HG02763 (cell line): ENCODE measurements around the gene RASGEF1C.

ENCODE experiments used
- ATAC-seq: cut with Tn5 transposase; IDR thresholded peaks from one replicate; pipeline ENCODE4 v1.9.1; 2021; ENCODE audit warnings: mild to moderate bottlenecking, moderate library complexity; ENCODE audit not compliant: unreplicated experiment

Gene RASGEF1C

DNA sequence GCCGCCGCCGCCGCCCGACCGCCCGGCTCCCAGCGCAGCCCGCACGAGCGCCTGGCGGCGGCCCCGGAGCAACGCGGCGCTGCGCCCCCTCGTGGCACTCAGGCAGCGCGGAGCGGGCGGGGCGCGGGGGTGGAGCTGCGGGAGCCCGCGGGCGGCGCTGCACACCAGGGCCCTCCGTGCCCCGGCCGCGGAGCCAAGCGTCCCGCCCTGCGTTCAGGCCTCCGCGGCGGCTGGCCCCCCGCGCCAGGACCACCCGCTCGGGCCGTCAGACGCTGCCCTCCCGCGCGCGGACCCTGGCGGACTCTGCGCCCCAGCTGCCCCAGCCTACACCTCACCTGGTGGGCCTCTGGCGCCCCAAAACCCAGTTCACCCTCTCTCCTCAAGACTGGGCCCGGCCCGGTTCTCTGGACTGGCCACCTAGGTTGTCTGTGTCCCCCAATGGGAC is at the start of gene RASGEF1C:
TSS of gene RASGEF1C (minus strand) at position 75 of the 445 bp plus-strand sequence. CDS start 71,159 bp downstream, outside the sequence.
- ATAC-seq: peak; percentile 51

DNA sequence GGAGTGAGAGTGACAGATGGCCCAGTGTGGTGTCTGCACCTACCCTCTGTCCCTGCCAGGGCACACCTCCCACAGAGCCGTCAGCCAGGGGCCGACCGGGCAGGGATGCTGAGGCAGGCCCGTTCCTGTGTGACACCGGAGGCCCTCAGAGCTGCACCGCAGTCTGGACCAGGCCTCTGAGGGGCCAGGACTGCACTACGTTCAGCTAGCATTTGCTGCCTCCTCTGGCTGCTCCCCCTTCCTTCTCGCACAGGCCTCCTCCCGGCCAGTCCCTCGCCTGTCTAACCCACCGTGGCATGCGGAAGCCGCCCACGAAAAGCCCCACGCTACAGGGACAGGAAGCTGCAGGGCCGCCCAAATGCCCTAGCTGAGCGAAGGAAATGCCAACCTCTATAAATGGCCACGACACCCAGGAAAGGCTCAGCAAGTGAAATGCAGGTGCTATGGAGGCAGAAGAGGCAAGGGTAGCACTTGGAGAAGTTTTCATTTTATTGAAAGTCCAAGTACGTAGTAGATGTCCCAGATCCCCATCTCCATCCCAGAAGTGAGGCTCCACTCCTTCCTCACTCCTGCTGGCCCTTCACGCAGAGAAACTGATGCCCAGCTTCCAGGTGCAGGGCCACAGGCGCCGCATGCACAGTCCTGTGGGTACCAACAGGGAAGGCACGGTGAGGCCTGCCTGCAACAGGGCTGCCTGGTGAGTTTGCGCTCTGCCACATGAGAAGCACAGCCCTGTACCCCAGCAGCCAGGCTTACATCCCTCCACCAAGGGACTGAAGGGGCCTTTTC is 44.2 kb upstream of the RASGEF1C start:
- ATAC-seq: no peak

DNA sequence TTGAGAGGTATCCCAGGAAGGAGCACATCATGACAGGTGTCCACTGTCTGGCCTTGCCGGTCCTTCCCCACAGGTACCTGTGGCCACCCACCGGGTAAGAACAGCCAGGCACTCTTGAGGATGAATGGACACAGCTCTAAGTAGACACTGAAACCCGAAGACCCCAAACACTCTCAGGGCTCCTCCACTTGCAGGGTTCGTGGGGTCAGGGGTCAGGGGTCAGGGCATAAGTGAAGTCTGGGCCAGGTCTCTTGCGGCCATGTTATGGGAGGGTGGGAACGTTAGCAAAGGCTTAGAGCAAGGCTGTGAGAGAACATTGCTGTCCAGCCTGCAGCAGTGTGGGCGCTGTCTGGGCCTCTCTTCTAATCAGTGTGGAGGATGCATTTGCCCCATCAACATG is 42.9 kb upstream of the RASGEF1C start:
- ATAC-seq: no peak

DNA sequence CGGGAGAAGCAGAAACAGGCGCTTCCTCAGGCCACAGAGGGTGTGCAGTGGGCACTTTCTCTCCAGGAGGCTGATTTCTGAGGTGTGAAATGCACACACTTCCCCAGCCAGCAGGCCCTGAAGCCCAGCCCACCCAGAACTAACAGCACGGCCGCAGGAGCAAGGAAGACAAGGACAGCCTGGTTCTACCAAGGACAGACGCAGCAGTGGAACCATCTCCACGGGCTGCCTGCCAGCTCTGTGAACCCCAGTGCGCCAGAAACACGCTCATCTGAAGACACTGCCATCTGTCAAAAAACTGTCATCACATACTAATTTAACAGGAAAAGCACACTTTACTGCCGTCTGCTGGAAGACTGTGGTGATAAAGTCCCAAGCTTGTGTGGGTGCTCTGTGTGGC is 42.1 kb upstream of the RASGEF1C start:
- no peak for ATAC-seq

DNA sequence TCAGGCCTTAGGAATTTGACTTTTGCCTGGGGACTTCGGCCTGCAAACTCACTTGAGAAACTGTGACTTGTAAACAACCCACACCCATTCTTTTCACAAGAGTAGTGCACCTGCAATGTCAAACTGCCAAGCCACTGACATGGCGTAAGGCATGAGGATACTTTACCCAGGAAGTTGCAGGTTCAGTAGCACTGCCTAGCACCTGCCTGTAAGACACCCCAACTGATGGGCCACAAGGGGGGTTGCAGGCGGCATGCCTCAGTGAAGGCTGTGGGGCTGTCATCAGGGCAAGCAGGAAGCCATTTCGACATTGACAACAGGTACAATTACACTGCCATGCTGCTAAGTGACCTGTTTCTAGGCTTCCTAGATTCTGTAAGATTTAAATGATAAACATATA is 41.3 kb upstream of the RASGEF1C start:
- ATAC-seq: no peak

DNA sequence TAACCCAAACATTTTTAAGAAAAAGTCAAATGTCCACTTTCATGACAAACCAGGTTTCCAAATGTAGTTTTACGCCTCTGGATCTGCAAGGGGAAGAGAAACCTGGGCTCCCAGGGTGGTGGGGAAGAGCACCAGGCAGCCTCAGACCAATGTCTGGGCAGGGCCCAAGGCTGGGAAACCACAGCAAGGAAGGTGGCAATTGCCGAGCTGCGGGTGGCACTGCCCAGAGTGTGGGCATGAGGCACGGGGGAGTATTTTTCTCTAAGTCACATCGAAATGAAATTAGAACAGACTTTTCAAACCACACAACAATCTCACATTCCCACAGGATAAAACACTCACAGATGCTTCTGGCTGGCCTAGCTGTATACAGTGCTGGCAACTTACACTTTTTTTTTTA is 32.6 kb upstream of the RASGEF1C start:
- no peak for ATAC-seq

DNA sequence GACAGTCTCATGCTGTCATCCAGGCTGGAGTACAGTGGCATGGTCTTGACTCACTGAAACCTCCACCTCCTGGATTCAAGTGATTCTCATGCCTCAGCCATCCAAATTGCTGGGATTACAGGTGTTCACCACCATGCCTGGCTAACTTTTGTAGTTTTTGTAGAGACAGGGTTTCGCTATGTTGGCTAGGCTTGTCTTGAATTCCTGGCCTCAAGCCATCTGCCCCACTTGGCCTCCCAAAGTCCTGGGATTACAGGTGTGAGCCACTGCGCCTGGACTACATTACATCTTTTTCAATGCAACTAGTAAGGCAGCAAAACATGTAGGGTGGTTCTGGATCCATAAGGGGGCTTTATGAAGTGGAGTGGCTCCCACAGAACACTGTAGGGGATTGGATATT is 29.6 kb upstream of the RASGEF1C start:
- no peak for ATAC-seq

DNA sequence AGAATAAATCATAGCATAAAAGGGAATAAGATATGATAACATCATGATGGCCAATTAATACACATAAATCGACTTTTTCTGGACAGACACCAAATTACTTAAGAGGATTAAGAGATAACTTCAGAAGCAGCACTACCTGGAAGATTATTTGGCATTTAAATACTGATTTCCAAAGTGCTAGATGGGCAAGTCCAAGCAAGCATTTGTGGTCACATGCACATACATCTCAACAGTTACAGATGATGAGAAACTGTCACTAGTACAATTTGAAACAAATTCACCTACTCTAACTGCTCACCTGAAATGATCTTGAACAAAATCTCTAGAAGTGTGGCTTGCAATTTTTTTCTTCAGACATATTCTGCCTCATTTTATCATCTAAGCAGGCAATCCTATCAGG is 26.8 kb upstream of the RASGEF1C start:
- ATAC-seq: no peak

DNA sequence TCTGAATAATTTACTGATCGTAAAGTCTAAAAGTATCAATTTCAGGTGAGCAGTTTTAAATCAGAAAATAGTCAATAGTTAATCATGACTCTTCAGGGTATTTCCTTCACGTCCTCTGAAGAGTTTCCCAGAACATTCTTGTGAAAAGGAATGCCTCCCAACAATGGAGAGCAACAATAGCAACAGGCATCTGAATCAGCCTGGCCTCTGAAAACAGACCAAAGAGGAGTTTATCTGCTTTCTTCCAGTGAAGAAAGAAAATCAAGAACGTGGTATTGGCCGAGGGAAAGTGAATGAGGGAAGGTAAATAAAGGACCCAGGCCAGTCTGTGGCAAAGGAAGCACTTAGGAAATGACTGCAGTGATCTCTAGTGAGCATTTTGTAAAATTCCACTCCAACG is 26.1 kb upstream of the RASGEF1C start:
- ATAC-seq: no peak

DNA sequence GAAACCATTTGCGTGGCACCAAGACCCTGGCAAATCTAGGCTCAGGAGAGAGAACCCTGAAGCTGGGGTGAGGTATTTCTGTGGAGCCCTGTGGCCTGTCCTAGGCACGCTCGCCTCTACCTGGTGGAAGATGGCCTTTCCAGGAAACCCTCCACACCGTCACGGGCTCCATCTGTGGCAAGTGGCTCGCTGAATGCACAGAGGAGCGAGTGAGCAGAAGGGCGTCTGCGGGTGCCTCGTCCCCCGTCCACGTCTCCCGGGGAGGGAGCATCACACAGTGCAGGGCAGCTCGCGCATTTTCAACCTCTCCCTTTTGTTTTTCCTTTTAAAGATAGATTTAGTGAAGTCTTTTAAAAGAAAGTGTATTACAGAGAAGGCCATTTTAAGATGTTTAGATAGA is 25.3 kb upstream of the RASGEF1C start:
- no peak for ATAC-seq

DNA sequence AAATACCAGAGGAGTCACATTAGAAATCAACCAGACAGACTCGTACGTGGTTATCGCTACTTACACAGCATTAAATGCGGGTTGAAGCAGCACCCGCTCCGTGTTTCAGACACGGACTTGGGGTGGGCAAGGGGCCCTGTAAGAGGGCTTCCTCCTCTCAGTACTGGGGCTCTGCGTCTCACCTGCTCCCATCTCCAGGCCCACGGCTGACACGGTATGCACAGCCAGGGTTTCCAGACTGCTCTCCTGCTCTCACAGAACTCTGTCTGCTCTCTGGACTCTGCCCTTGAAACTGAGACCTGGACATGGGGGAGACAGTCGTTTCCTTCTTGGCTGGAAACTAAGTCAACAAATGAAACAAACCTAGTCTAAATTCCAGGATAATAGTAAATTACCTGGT is 24.7 kb upstream of the RASGEF1C start:
- ATAC-seq: no peak

DNA sequence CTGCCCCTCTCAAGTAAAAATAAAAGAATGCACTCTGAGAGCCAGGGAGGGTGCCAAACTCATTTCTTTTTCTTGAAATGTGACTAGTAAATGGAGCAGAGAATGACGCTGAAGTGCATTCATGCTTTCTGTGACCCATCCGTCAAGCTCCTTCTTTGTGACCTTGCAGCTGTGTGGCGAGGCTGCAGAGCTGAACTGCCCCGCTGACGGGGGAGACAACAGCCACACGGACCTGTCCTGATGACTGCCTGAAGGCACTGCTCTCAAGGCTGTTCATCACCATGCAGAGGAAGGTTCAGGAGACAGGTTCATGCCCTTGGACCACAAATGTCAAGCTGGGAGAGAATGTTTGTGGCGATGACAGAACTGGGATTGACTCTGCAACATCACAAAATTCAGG is 21.0 kb upstream of the RASGEF1C start:
- ATAC-seq: no peak

DNA sequence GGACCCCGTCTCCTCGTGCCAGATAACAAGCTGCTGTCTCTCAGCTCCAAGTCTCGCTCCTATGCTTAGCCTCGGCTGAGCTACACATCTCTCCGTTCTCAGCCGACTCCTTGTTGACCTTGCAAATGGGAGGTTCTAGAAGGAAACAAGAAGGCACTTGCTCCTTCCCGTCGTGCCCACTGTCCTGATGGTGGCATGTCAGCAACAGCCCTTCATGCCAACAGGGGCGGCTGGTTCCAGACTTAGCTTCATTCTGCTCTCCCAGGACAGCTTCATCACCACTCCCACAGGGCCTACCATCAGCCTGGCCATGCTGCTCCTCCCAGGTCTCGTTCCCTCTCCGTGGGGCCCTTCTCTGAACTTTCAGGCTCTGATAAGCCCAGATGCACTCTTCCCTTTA is 13.0 kb upstream of the RASGEF1C start:
- no peak for ATAC-seq

DNA sequence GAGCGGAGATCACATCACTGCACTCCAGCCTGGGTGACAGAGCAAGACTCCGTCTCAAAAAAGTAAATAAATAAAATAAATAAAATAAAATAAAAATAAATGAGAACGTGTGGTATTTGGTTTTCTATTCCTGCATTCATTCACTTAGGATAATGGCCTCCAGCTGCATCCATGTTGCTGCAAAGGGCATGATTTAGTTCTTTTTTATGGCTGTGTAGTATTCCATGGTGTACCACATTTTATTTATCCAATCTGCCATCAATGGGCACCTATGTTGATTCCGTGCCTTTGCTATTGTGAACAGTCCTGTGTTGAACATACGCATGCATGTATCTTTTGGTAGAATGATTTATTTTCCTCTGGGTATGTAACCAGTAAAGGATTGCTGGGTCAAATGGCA is 8.8 kb upstream of the RASGEF1C start:
- ATAC-seq: no peak

DNA sequence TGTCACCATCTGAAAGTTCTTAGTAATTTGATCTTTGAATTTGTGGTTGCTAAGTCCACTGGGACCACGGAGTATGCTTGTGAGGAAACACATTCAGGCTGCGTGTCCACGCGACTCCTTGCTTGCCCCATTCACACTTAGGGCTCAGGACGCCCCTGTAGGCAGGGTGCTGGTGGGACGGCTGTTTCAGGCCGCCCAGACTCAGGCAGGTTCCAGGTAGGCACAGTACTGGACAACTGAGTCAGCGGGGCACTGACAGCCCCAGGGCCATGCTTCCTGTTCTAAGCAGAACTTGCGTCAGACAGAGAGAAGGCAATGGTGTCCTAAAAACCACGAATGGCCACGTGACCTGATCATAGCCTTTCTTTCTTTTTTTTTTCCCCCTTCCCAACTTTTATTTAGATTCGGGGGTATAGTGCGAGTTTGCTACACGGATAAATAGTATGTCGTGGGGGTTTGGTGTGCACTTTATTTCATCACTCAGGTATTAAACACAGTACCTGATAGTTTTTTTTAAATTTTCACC is 7.7 kb upstream of the RASGEF1C start:
- ATAC-seq: no peak

DNA sequence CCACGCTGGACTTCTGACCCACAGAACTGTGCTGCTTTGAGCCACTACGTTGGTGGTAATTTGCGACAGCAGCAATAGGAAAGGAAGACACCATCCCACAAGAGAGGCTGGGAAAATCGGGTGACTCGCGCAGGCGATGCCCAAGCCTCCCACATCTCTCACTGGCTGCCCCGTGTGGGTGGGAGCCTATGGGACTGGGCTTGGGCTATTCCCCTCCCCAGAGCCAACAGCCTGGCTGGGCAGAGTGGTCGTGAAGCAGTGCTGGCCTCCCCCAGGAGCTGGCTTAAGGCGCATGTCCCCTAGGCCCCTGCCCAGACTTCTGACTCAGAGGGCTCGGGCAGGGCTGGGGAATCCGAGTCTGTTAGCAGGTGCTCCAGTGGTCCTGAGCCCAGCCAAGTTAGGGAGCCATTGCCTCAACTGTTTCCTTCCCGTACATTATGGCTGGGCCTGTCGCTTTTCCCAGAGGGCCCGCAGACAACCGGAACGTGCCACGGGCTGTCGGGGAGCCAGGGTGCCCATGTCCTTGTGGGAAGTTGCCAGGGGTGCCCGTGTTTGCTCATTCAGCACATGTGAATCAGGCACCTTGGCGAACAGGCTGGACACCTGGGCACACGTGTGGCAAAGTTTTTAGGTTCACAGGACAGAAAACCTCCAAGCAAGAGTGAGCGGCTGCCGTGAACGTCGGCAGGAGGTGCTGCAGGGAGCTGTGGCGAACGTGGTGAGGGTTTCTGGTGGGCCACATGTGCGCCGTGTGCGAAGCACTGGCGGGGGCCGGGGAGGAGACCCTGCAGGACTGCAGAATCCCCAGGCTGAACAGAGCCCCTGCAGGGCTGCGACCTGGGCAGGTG is 7.0 kb upstream of the RASGEF1C start:
- no peak for ATAC-seq

DNA sequence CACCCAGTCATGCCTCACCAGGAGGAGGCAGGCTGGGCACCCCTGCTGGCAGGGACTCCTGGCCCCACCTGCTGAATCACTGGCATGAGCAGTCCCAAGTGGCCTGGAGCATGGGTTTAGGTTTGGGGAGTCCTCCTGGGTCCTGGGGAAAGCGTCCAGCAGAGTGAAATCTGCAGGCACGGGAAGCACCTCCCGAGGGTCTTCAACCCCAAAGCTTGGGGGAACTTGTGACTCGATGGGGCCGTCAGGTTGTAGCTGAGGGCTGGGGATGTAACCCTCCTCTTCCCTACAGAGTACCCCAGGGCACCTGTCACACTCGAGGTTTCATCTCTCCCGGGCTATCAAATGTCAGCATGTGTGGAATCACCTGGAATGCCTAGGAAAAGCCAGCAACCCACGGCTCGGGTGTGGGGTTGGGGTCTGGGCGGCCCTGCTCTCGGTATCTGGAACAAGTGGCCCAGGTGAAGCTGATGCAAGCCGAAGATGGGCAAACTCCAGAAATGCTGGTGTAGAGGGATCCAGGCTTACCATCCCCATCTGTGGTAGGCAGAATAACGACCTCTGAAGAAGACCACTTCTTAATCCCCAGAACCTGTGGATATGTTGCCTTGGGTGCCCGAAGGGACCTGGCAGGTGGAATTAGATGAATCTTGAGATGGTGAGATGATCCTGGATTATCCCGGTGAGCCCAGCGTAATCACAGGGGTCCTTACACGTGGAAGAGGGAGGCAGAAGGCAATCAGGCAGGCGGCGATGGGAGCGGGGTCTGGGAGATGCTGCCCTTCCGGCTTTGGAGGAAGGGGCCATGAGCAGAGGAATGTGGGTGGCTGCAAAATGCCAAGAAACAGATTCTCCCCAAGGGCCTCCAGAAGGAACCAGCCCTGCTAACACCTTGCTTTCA is 6.1 kb upstream of the RASGEF1C start:
- no peak for ATAC-seq

DNA sequence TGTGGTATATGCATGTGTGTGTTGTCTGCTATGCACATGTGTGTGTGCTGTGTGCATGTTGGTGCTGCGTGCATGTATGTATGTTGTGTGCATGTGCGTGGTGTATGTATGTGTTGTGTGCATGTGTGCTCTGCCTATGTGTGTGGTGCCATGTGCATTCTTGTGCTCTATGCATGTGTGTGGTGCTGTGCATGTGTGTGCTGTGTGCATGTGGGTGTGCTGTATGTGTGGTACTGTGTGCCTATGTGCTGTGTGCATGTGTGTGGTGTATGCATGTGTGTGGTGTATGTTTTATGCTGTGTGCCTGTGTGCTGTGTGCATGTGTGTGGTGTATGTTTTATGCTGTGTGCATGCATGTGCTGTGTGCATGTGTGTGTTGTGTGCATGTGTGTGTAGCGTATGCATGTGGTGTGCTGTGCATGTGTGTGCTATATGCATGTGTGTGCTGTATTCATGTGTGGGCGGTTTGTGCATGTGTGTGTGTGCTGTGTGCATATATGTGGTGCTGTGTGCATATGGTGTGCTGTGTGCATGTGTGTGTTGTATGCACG is 4.7 kb upstream of the RASGEF1C start:
- no peak for ATAC-seq

DNA sequence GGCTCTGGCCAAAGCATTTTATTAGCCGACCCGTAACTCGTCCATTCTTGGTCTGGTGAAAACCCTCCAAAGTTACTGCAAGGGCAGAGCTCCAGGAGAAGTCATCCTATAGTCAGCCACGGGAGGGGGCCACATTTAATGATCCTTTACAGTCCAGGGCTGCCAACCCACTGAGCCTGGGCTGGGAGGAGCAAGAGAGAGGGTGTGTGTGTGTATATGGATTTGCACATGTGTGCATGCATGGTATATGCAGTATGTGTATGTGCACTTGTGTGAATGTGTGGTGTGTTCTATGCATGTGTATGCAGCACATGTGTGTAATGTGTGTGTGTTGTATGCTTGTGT is 4.2 kb upstream of the RASGEF1C start:
- no peak for ATAC-seq

DNA sequence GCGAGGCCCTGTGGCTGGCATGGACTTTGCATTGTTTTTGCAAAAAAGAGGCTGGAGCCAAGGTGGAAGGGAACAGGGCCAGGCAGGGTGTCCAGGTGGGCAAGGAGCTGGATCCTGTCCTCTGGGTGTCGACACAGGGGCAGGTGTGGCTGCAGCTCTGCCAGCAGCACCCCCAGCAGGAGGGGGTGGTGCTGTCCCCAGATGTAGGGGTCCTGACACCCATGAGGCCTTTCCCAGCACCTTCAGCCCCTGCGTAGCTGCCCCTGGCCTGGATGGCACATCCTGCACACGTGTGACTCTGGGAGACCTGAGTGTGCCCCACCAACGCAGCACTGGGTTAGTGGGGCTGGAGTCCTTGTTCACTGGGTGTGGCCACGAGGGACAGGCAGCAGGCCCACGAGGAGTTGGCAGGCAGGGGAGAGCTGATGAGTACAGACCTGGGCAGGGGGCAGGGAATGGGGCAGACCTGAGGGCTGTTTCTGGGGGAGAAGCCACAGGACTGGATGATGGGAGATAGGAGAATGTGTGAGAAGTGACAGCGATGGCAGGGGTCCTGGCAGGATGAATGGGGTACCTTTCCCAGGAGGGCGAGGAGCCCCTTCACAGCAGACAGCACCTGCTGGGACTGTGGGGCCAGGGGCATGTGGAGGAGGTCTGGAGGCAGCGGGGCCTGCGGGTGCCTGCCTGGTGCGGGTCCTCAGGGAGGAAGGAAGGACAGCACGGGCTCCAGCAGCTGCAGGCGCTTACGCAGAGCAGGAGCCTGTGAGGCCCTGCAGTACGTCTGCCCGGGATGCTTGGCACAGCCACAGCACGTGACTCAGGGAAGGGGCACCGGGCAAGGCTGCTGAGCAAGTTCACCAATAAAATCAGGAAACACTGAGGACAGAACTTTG is 3.6 kb upstream of the RASGEF1C start:
- no peak for ATAC-seq
